ENCODE results near the gene TECR.
A peak's percentile ranks its signal among the peaks of the same experiment; 100 is the strongest.

TECR gene

GRCh38 chr19:14516048-14516534 is 13.3 kb upstream of the TECR start:
- DNase-seq, result peak; percentile 37 to 67
- TF ChIP-seq GATA1 (IDR thresholded peaks at IDR 0.05; ENCODE audit: low read depth, low read length) (no peak), POLR2A (IDR thresholded peaks at IDR 0.05; ENCODE audit: low read length) (no peak)

GRCh38 chr19:14516746-14517438 is 12.5 kb upstream of the TECR start:
- TF ChIP-seq GATA1 (IDR thresholded peaks at IDR 0.05; ENCODE audit: low read depth, low read length), result no peak
- DNase-seq, result peak; percentile 44 to 57

DNA sequence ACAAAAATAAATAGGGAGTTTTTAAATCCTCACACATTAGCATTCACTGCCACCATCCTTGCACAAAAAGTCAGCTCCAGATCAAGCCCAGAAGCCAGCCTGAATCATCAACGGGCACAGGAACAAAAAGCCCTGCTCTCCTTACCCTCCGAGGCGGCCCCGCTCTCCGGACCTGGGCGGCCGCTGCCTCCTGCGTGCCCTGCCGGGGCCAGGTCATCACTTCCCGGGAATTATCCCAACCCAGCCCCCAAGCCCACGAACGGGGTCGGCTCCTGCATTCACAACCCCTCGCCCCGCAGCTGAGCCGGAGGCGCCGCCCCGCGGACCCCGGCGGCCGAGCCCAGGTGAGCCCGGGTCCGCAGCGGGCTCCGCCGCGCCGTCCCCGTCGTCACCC is 12.0 kb upstream of the TECR start:
- TF ChIP-seq POLR2A (IDR thresholded peaks at IDR 0.05; ENCODE audit: low read length) (no peak), GATA1 (IDR thresholded peaks at IDR 0.05; ENCODE audit: low read depth, low read length) (no peak)
- peak in 1 of 2 experiments; percentile 54 for DNase-seq

DNA sequence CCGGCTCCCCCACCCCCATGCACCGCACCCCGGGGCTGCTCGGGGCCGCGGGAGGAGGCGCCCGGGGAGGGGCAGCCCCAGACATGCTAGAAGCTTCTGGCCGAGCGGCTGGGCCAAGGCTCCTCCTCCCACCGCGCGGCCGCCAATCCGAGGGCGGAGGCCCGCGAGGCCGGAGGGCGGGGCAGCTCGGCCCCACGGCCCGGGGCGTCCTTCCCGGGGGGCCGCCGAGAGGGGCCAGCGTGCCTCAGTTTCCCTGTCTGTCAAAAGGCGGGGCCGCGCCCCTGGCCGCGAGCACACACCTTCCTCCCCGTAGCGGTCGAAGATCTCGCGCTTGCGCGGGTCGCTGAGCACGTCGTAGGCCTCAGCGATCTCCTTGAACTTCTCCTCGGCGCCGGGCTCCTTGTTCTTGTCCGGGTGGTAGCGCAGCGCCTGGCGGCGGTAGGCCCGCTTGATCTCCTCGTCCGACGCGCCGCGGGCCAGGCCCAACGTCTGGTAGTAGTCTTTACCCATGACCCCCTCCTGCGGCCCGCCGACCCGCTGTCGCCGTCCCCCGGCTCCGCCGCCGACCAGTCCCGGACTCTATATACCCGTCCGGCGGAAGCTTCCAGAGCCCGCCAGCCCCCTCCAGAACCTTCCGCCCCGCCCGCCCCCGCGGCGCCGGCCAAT is 11.4 kb upstream of the TECR start, which contains the start of gene DNAJB1:
DNAJB1 (minus strand) TSS at position 558 of the 666 bp plus-strand sequence; CDS start at position 510, 48 bp downstream.
- DNase-seq, result peak; percentile 91 to 93

DNA sequence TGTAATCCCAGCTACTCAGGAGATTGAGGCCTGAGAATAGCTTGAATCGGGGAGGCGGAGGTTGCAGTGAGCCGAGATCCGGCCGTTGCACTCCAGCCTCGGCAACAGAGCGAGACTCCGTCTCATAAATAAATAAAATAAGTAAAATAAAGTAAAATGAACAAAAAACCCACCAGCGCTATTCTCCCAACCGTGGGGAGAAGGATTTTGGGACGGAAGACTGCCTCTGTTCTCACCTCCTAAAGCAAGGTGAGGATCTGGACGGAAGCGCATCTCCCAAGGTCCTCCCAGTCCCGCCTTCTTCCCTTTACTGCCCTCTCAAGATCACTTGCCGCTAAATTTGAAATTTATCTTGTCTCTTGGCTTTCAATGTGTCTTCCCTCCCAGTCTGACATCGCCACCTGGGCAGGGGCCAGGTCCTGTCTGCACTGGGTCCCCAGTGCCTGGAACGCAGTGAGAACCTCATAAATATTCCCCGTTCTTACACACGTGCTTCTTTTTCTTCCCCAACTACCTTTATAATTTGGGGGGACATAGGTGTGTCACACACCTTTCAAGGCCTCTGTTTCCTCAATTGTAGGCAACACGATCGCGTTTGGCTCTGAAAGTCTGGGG is 10.0 kb upstream of the TECR start:
- no peak for DNase-seq
- TF ChIP-seq GATA1 (IDR thresholded peaks at IDR 0.05; ENCODE audit: low read depth, low read length) (no peak), POLR2A (IDR thresholded peaks at IDR 0.05; ENCODE audit: low read length) (no peak)

More for the DNA sequence above, 11.4 kb upstream of the TECR start, which contains the start of gene DNAJB1:
- peak; percentile 96 for TF ChIP-seq POLR2A (IDR thresholded peaks at IDR 0.05; ENCODE audit: low read length)
- TF ChIP-seq GATA1 (IDR thresholded peaks at IDR 0.05; ENCODE audit: low read depth, low read length), result no peak

DNA sequence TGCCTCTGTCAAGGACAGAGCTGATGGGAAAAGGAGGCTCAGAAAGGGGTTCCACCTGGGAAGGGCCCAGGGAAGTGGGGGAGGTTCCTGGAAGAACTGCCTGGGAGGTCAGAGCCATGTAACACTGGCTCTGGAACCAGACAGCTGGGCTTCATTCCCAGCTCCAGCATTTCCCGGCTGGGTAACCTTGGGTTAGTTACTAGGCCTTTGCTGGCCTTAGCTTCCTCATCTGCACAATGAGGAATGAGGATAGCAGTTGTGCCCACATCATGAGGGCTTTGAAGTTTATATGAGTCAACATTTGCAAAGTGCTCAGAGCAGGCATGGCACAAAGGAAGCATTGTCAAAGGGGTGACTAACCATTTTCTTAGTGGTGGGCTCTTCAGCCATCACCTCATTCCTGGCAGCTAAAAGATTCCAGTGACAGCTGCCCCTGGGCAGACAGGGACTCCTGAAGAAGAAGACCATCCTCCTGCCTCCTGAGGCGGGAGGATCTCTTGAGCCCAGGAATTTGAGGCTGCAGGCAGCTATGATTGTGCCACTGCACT is 9.5 kb upstream of the TECR start:
- no peak for TF ChIP-seq GATA1 (IDR thresholded peaks at IDR 0.05; ENCODE audit: low read depth, low read length)
- no peak for TF ChIP-seq POLR2A (IDR thresholded peaks at IDR 0.05; ENCODE audit: low read length)
- DNase-seq, result no peak

DNA sequence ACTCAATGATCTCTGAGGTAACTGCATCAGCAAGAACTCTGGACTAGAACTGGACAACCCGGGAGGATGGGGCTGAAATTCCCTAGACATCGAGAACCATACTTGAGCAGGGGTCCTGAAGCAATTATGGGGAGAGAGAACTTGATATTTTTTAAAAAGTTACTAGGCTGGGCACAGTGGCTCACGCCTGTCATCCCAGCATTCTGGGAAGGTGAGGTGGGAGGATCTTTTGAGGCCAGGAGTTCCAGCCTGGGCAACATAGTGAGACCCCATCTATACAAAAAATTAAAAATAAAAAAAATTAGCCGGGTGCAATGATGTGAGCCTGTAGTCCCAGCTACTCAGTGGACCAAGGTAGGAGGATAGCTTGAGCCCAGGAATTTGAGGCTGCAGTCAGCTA is 8.9 kb upstream of the TECR start:
- TF ChIP-seq POLR2A (IDR thresholded peaks at IDR 0.05; ENCODE audit: low read length) (no peak), GATA1 (IDR thresholded peaks at IDR 0.05; ENCODE audit: low read depth, low read length) (no peak)
- no peak for DNase-seq

DNA sequence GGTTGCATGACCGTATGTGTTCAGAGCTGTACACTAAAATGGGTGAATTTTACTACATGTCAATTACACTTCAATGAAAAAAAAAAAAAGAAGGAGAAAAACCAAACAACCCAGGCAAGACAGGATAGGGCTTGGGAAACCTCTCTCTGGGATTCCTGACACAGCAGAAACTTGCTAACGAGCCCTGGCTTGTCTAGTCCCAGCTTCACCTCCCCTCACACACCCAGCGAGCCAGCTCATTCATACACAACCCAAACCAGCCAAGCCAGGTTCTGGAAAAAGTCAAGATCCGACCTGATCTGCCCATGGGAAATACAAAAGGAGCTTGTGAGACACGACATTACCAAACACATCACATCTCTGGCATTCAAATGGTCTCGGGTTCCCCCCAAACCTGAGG is 3.7 kb upstream of the TECR start:
- TF ChIP-seq POLR2A (IDR thresholded peaks at IDR 0.05; ENCODE audit: low read length) (no peak), GATA1 (IDR thresholded peaks at IDR 0.05; ENCODE audit: low read depth, low read length) (no peak)
- DNase-seq, result no peak

- TF ChIP-seq POLR2A (IDR thresholded peaks at IDR 0.05; ENCODE audit: low read length), result no peak
- DNase-seq, result no peak
Measured at GRCh38 chr19:14526423-14526822, 3.0 kb upstream of the TECR start.

GRCh38 chr19:14528419-14529253 is 758 bp upstream of the TECR start:
- TF ChIP-seq POLR2A (IDR thresholded peaks at IDR 0.05; ENCODE audit: low read length) (no peak), GATA1 (IDR thresholded peaks at IDR 0.05; ENCODE audit: low read depth, low read length) (no peak)
- no peak for DNase-seq

- DNase-seq, result peak; percentile 76 to 88
- TF ChIP-seq GATA1 (IDR thresholded peaks at IDR 0.05; ENCODE audit: low read depth, low read length), result no peak
- no peak for TF ChIP-seq POLR2A (IDR thresholded peaks at IDR 0.05; ENCODE audit: low read length)
Measured at GRCh38 chr19:14530005-14530348, 583 bp downstream of the TECR start.

- DNase-seq, result no peak
- no peak for TF ChIP-seq GATA1 (IDR thresholded peaks at IDR 0.05; ENCODE audit: low read depth, low read length)
- no peak for TF ChIP-seq POLR2A (IDR thresholded peaks at IDR 0.05; ENCODE audit: low read length)
Measured at GRCh38 chr19:14530506-14530905, 1.1 kb downstream of the TECR start.

DNA sequence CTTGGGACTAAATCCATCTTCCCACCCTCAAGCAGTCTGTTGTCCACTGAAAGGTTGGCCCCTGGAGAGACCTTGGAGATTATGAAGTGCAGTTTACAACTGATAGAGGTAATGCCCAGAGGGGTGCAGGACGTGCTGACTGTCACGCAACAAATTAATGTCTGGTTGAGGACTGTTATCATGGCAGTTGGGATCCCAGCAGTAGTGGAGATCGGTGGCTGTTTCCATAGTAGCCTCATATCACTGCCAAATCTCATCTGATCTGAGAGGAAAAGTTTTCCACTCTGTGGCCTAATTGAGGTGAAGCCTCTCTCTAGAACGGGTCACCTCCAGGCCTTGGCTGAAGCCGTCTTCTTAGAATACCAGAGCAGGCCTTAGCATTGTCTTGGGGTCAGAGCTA is 4.1 kb downstream of the TECR start:
- DNase-seq, result peak in 1 of 2 experiments; percentile 58
- TF ChIP-seq GATA1 (IDR thresholded peaks at IDR 0.05; ENCODE audit: low read depth, low read length) (no peak), POLR2A (IDR thresholded peaks at IDR 0.05; ENCODE audit: low read length) (no peak)

Measured in erythroblast (primary cell).